Psoas muscle (tissue), 8 donors: ENCODE measurements around the gene FER1L5. TPM values are rescaled to one million over a fixed set of nuclear protein-coding genes. Genes with fewer than 3 reads are reported as not detected.
"Not testable (repeated sequence)": the region's sequence is repeated elsewhere in the genome, so short reads cannot be mapped to it uniquely, and the experiment has no call there.

Experiments used
- ATAC-seq, 4 donors: fragments of 200-7000 bp; cut with Tn5 transposase; one replicate each; pipeline ENCODE4 v1.9.1; 2020; ENCODE audit warnings: moderate library complexity in 3 of 4, mild to moderate bottlenecking in 2 of 4
- DNase-seq, 2 donors: peaks; one replicate each; pipeline ENCODE4 v3.0.0-alpha.2; 2020
- H3K27ac ChIP-seq: fragments of 200-600 bp; one replicate; pipeline ENCODE4 v1.8.0; 2022
- H3K27me3 ChIP-seq, 3 donors: fragments of 200-600 bp in 1 of 3; one replicate each; pipeline versions ENCODE4 v1.6.1 to v1.8.0; 2013 to 2022; ENCODE audit warnings: low read length in 2 of 3, mild to moderate bottlenecking in 2 of 3, moderate library complexity in 1 of 3; ENCODE audit not compliant: insufficient read depth in 3 of 3
- H3K36me3 ChIP-seq, 2 donors: fragments of 200-600 bp in 1 of 2; one replicate each; pipeline versions ENCODE4 v1.6.1 to v1.8.0; 2013 to 2022; ENCODE audit warnings: low read depth in 1 of 2, mild to moderate bottlenecking in 1 of 2, moderate library complexity in 1 of 2; ENCODE audit not compliant: insufficient read depth in 1 of 2
- H3K4me1 ChIP-seq: fragments of 200-600 bp; one replicate; pipeline ENCODE4 v1.8.0; 2022
- H3K4me3 ChIP-seq: fragments of 200-600 bp; one replicate; pipeline ENCODE4 v1.8.0; 2022; ENCODE audit warnings: mild to moderate bottlenecking
- H3K9me3 ChIP-seq: fragments of 200-600 bp; one replicate; pipeline ENCODE4 v1.8.0; 2022
- WGBS, 3 donors: extraction: QIAGEN DNeasy Blood & Tissue Kit; methylation state at CpG; one replicate each; pipeline versions ENCODE4 v1.1.6 to v1.1.7; 2013; 5-methylcytosine and 5-hydroxymethylcytosine counted together
- intact Hi-C, 2 donors: fragments of 100-400 bp; cut with DNase I; formaldehyde crosslinking; loops; one replicate each; pipeline versions ENCODE4 v1.11.0 to v1.14.2; 2022
- polyA plus RNA-seq, 3 donors: library from polyadenylated mRNA; stranded (reverse); fragments of 200-250 nt; gene quantifications; one replicate each; pipeline ENCODE4 v1.2.3, GENCODE V29; 2013
- total RNA-seq, 4 donors: library from RNA; stranded (reverse); fragmentation: NEBNext Ultra II Directional in 2 of 4; extraction: Animal tissue kit (Norgen Biotek cat#: 25700) in 2 of 4; gene quantifications; one replicate each; pipeline versions ENCODE4 v1.2.1 to v1.2.4, GENCODE V29; 2021 to 2023
- TF ChIP-seq, protein P1 (sequence below): fragments of 200-600 bp; IDR thresholded peaks from one replicate; pipeline ENCODE4 v1.8.0; 2022; ENCODE audit warnings: antibody characterized with exemption
- donor health status: healthy with polysubstance abuse.
- donor health status: DM: no; HTN: no; CAD: no; lungs with moderate emphysema.
- donor health status: Bipolar disorder and iron deficiency.
- donor health status: healthy.
- donor health status: DM: yes; HTN: yes; CAD: no.
- donor health status: DM: no; HTN: no; CAD: no.
- donor health status: DM: no; HTN: no; CAD: no.
- donor health status: DM: yes; HTN: yes; CAD: no.

Gene FER1L5
- total and polyA plus RNA-seq, 7 donors: 0.01 TPM; not detected in 6

DNA sequence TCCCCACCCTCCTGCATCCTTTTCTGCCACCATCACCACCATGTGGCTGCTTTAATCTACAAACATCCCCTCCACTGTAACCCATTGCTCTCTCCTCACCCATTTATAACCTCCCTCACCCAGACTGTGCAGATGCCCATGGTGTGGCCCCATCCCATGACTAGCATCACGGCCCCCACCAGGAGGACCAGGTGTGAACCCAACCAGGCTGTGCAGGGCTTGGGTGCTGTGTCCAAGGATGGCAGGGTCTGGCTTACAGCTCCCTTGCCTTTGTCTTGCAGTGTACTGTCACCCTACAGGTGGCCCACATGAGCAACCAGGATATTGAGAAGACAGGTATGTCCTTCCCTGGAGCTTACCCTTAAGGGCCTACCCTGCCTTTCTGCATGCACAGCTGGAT is 6.8 kb downstream of the FER1L5 start:
- no peaks in the 10 kb centered on the region for H3K9me3 ChIP-seq
- no peaks in the 10 kb centered on the region for H3K36me3 ChIP-seq
- WGBS, 3 donors: 76 to 98% (median 92%) methylated on average over 1 of the region's 1 CpG
- TF ChIP-seq, protein P1, sequence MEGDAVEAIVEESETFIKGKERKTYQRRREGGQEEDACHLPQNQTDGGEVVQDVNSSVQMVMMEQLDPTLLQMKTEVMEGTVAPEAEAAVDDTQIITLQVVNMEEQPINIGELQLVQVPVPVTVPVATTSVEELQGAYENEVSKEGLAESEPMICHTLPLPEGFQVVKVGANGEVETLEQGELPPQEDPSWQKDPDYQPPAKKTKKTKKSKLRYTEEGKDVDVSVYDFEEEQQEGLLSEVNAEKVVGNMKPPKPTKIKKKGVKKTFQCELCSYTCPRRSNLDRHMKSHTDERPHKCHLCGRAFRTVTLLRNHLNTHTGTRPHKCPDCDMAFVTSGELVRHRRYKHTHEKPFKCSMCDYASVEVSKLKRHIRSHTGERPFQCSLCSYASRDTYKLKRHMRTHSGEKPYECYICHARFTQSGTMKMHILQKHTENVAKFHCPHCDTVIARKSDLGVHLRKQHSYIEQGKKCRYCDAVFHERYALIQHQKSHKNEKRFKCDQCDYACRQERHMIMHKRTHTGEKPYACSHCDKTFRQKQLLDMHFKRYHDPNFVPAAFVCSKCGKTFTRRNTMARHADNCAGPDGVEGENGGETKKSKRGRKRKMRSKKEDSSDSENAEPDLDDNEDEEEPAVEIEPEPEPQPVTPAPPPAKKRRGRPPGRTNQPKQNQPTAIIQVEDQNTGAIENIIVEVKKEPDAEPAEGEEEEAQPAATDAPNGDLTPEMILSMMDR: no peak
- H3K27ac ChIP-seq: no peak overlapping the region
- H3K4me1 ChIP-seq: no peaks in the 10 kb centered on the region
- H3K4me3 ChIP-seq: no peak overlapping the region
- ATAC-seq (no peak), DNase-seq (no peak)
- no peaks in the 10 kb centered on the region for H3K27me3 ChIP-seq
- intact Hi-C loops: no loop called here

DNA sequence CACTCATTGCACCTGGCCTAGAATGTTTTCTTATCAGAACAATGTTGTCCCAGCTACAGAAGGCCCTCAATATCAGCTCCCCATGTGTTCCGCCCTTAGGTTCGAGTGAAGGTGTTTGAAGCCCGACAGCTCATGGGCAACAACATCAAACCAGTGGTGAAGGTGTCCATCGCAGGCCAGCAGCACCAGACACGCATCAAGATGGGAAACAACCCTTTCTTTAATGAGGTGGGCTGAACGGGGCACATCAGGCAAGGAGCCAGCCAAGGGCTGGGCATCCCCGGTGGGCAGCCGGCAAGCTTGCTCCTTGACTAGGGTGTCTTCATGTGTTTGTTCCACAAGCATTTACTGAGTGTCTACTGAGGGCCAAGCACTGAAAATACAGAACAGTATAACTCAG is 9.2 kb downstream of the FER1L5 start:
- Histone ChIP-seq H3K27ac (no peak overlapping the region), H3K4me1 (no peaks in the 10 kb centered on the region), H3K27me3 (no peaks in the 10 kb centered on the region), H3K9me3 (no peaks in the 10 kb centered on the region), H3K4me3 (no peak overlapping the region), H3K36me3 (no peaks in the 10 kb centered on the region)
- WGBS, 3 donors: 90 to 95% (median 93%) methylated on average over 8 of the region's 8 CpGs
- ATAC-seq (no peak), DNase-seq (no peak)
- intact Hi-C loops: no loop called here
- TF ChIP-seq, protein P1: no peak

DNA sequence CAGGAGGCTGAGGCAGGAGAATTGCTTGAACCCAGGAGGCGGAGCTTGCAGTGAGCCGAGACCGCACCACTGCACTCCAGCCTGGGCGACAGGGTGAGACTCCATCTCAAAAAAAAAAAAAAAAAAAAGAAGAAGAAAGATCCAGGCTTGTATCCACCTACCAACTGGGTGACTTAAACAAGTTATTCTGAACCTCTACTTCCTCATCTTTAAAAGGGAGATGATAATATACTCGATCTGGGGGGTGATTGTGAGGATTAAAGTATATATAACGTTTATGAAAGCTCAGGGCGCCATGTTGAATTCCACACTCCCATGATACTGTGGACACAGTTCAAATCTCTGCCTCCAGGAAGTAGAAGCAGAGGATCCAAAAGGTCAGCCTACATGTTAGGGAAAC is 12.2 kb downstream of the FER1L5 start:
- H3K4me3 ChIP-seq, H3K9me3 ChIP-seq, H3K27me3 ChIP-seq, H3K27ac ChIP-seq, intact Hi-C loops, H3K36me3 ChIP-seq, ATAC-seq, H3K4me1 ChIP-seq, DNase-seq: not testable (repeated sequence)
- WGBS, 3 donors: 81 to 87% (median 83%) methylated on average over 7 of the region's 7 CpGs

DNA sequence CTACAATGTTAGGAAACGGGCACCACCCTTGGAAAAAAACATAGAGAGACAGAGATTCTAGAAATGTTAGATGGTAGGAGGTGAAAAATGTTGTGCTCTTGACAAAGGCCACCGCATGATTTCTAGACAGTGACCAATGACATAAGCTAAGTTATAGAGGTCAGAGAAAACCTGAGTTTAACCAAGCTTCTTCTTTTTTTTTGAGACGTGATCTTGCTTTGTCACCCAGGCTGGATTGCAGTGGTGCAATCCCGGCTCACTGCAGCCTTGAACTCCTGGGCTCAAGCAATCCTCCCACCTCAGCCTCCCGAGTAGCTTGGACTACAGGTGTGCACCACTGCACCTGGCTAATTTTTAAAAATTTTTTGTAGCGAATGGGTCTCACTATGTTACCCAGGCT is 13.0 kb downstream of the FER1L5 start:
- no peaks in the 10 kb centered on the region for H3K9me3 ChIP-seq
- 83 to 86% (median 84%) methylated on average over 6 of the region's 6 CpGs for WGBS, 3 donors
- ATAC-seq (no peak), DNase-seq (no peak)
- H3K27me3 ChIP-seq: no peaks in the 10 kb centered on the region
- no peak overlapping the region for H3K4me3 ChIP-seq
- no peaks in the 10 kb centered on the region for H3K36me3 ChIP-seq
- no peak overlapping the region for H3K27ac ChIP-seq
- TF ChIP-seq, protein P1: no peak
- intact Hi-C loops: no loop called here
- no peaks in the 10 kb centered on the region for H3K4me1 ChIP-seq

DNA sequence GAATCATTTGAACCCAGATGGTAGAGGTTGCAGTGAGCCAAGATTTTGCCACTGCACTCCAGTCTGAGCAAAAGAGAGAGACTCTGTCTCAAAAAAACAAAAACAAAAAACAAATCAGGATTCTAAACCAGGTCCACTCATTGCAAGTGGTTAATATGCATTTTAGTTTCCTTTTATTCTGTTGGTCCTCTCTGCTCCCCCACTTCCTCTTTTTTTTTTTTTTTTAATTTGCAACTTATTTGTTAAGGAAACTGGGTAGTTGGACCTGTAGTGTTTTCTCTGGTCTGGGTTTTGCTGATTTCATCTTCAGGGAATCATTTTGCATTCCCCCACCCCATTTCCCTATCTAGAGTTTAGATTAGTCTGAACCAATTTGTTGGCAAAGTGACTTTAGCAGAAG is 14.0 kb downstream of the FER1L5 start:
- Histone ChIP-seq H3K27me3 (no peaks in the 10 kb centered on the region), H3K36me3 (no peaks in the 10 kb centered on the region), H3K27ac (no peak overlapping the region), H3K4me3 (no peak overlapping the region), H3K4me1 (no peaks in the 10 kb centered on the region), H3K9me3 (no peaks in the 10 kb centered on the region)
- DNase-seq (no peak), ATAC-seq (no peak)
- intact Hi-C loops: no loop called here
- TF ChIP-seq, protein P1: no peak
